GM19395 (cell line): ENCODE results near the gene GRAP.
A peak's percentile ranks its signal among the peaks of the same experiment; 100 is the strongest.

Experiments used
- ATAC-seq: cut with Tn5 transposase; IDR thresholded peaks from one replicate; pipeline ENCODE4 v1.9.1; 2021; ENCODE audit warnings: mild to moderate bottlenecking, moderate library complexity; ENCODE audit not compliant: unreplicated experiment

GRAP gene

DNA sequence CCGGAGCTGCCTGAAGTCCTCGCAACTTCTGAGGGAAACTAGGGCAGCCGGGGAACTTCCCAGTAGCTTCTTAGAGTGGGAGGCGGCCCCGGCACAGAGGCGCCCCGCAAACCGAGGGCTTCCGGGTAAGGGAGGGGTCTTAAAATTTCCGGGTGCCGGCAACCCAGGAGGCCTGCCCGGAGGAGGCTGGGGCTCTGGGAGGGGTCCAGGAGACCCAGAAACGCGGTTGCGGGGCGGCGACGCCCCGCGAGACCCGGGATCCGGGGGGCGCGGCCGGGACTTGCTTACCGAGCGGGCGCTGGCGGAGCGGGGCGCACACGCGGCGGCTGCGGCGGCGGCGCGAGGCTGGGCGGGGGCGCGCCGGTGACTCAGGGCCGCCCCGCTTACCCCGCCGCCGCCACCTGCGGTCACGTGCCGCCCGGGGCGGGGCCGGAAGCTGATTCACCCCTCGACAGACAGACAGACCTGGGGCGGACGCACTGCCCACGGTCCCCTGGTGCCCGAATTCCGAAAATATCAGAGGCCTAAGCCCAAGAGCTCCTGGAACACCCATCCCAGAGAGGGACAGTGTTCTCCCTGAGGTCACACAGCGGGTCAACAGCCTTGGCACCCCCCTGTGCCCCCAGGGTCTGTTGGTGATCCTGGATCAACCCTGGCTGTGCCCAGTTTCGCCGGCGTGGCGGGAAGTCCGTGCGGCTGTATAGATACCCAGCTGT, 42.2 kb downstream of the GRAP start, which contains the start of gene FAM83G:
FAM83G (minus strand) TSS at position 344 of the 716 bp plus-strand sequence. CDS start 723 bp downstream, outside the sequence.
- ATAC-seq: peak; percentile 70

DNA sequence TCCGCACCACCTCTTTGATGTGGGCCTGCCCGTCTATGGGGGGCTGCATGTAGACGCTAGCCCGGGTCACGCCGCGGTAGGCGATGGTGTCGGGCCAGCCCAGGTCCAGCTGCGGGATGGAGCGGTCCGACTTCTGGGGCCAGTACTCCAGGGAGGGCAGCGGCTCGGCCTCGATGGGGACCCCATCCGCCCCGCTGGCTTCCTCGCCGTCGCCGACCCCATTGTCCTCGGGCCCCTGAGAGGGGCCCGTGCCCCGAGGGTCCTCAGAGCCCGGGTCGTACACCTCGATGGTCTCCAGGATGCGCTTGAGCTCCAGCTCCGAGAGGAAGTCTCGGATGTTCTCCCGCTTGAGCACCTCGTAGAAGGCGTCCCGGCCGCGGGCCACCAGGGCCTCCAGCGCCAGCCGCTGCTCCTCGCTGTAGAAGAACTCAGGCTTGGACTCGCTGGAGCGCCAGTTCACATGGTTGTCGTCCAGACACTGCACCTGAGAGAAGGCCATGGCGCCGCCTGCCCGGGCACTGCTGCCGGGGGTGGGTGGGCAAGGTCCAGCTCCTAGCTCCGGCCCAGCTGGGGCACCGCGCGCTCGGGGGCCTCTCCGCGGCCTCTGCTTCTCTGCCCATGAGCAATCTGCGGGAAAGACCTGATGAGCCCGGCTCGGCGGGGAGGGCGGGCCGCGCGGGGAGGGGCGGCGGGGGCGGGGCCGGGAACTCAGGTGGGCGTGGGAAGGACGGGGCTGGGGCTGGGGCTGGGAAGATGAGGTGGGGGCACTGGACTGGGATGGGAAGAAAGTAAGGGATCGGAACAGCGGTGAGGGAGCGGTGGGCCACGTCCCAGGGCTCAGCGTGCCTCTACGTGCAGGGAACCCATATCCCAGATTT, 43.0 kb downstream of the GRAP start:
- ATAC-seq: peak; percentile 30

DNA sequence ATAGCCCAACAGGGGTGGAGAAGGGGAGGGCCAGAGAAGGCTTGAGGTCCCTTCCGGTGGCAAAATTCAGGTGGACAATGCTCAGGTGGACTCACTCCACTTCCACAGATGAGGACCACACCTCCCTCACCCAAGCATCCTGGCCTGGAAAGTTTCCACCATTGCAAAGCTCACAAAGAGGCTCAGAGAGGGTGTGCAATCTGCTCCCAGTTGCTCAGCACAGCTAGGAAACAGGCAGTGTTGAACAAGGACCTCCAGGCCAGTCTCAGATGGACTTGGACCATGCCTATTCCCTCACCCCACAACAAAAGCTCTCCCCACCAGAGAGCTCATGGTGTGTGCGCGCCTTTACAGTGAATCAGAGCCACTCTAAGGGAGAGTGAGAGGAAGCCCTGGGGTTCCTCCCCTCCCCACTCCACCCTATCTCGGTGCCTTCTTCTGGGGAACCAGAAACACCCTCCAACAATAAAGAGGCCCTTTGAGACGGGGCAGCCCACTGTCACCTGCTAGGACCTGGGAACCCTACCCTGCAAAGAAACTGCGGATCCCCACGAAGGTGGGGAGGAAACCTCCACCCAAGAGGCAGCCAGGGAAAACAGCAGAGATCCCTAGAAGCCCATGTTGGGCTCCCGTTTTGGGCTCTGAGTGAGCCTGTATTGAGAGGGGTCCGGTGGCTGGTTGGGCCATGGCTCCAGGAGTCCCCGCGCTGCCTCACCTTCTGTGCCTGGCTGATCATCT, 43.8 kb downstream of the GRAP start:
- no peak for ATAC-seq

DNA sequence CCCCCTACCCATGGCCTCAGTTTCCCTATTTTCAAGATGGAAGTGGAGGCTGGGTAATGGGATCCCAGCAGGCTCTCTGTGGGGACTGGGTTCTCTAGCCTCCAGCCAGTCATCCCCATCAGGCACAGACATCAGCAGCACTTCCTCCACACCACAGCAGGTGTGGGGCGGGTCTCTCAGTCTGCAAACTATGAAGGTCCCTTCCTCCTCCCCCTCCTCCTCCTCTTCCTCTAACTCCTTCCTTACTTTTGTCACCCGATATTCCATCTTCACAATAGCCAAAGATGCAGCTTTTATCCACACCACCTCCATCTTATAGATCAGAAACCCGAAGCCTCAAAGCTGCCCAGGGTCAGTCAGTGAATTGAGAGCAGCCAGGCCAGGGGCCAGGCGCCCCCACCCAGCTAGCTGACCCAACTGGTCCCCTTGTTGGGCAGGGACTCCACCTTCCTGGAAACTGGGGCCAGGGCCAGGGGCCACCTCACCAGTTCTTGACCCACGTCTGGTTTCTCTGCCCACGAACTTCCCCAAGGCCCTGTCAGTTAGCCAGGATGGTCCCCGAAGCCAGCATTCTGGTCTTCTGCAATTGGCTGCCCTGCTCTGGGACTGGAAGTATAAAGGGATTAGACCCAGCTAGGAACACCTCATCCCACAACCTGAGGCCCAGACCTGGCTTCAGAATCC, 44.7 kb downstream of the GRAP start:
- ATAC-seq: no peak

DNA sequence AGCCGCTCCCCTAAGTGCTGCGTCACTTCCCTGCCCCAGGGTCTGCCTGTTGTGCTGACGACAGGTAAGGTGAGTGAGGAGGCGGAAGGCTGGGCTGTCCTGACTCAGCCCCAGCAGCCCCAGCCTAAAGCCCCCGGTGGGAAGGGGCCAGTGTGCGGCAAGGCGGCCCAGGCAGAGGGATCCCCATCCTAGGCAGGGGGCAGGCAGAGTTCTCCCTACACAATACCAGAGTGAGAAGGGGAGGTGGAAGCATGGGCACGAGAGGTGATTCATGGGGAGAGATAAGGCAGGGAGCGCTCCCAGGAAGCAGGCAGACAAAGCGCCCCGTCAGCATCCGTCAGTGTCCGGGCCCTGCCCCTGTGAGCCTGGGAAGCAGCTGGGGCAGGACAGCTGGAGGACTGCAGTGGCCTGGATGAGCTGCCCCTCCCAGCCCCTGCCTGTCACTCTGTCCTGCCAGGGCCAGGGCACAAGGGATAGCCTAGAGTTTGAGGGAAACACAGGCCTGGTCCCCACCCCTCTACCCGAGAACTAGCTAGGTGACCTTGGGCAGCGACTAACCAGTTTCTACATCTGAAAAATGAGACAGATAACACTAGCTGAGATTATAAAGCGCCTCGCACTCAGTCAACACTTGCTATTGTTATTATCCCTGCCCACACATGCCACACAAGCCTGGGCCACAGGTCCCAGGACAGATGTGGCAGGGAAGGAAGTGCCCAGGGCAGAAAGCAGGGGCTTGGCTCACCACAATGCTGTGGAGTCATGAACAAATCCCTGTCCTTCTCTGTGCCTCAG, 46.0 kb downstream of the GRAP start:
- ATAC-seq: no peak

DNA sequence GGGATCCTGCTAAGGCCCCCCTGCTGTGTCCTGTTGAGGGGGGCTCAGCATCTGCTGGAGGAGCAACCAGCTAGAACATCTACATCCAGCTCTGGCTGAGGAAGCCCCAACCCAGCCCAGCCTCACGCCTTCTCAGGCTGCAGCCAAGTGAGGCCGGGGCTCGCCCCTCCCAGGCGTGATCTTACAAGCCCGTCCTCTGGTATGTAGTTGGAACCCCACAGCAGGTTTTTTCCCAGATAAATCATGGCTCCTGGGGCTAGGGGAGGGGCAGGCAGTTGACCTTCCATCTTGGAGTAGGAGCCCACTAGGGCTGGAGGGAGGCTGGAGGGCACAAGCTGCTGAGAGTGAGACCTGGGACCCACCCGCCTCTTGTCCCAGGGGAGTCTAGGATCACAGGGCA, 46.8 kb downstream of the GRAP start:
- no peak for ATAC-seq

DNA sequence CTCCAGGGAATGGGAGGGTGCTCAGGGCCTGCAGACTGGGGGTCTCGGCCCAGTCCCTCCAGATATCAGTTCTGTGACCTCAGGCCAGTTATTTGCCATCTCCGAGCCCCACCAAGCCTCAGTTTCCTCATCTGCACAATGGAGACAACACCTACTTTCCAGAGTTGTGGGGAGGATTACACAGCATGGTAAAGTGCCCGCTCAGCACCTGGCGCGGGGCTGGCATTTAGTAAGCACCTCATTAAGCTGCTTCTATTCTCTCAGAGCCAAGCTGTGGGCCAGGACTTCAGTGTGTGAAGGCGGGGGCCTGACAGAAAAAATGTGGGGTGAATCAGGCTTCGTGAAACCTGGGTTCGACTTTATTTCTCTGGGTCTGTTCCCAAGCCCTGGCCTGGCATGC, 47.4 kb downstream of the GRAP start:
- ATAC-seq: no peak

DNA sequence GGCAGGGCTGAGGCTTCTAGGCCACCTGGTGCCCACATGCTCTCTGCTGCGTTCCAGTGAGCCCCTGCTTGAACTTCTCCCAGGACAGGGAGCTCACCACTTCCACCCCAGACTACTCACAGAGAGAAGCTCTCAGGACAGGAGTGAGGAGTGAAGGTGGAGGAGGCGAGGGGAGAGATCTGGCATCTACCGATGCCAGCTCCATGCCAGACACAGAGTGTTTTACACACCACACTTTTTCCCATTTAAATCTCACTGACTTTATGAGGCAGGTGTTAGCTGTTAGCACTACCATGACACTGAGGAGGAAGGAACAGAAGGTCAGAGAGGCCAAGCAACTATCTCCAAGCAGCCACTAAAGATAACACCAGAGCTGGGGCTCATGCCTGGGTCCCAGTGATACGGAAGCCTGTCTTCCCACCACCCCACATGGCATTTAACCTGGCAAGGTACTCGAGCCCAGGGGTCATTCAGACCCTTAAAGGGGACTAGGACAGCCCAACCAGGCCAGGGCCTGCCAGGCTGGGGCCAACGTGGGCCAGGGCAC, 49.0 kb downstream of the GRAP start:
- ATAC-seq: no peak

DNA sequence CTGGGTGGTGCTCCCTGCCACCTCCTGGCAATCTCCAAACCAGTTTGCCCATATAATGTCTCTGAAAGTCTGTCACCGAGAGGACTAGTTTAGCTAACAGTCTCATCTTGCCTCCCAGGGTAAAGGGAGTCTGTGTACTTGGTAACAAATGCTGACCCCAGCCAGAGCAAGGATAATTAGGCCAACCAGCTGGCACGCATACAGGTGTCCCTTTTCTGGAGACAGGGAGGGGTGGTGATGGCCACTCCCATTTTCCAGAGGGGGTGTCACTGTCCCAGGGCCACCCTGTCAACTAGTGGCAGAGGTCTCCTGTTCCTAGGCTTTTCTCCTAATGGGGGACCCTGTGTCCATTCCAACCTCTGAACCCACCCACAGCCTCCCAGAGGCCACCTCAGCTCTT, 50.3 kb downstream of the GRAP start:
- no peak for ATAC-seq

DNA sequence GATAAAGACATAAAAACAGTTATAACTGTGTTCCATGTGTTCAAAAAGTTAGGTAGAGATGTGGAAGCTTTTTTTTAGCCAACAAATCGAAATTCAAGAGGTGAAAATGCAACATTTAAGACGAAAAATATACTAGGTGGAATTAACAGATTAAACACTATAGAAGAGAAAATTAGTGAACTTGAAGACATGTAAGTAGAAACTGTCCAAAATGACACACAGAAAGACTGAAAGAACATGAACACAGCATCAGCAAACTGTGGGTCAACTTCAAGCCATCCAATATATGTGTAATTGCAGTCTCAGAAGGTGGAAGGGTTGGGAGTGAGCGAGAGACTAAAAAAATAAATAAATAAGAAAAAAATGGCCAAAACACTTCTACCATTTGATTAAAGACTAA, 51.5 kb downstream of the GRAP start:
- ATAC-seq: no peak

DNA sequence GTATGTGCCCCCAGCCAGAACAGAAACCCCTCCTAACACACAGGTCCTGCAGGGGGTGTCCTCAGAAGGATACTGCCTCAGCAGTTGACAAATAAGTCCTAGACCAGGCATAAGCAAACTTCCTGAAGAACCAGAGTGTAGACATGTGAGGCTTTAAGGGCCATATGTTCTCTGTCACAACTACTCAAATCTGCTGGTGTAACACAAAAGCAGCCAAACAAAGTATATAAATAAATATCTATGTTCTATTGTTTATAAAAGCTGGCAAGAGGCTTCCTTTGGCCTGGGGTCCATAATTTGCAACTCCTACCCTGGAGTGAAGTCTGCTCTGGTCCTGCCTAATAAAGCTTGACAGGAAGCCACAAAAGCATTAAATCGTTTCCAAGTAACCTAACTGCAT, 52.1 kb downstream of the GRAP start:
- no peak for ATAC-seq

DNA sequence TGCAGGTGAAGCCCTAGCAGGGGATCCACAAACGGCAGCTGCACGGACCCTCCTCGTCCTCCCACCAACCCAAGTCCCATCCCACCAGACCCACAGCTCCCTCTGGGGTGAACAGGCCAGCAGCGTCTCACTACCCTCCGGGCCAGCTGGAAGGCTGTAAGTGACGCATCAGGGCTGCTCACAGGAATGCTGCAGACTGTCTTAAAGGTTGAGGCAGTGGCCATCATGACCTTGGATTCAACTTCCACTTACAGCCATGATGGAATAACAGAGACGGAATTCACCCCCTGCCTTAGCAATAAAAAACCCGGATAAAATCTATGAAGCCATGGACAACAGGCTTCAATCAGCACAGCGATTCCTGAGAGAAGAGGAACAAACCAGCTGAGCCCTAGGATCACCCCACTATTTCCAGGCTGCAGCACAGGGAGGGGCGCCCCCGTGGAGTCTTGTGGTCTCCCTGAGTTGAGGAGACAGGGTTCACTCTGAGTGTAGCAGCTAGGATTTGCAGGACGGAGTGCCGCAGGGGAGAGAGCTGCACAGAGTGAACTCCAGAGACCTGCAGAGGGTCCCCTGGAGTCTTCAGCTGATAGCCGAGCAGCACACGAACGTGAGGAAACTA, 52.7 kb downstream of the GRAP start:
- ATAC-seq: no peak

DNA sequence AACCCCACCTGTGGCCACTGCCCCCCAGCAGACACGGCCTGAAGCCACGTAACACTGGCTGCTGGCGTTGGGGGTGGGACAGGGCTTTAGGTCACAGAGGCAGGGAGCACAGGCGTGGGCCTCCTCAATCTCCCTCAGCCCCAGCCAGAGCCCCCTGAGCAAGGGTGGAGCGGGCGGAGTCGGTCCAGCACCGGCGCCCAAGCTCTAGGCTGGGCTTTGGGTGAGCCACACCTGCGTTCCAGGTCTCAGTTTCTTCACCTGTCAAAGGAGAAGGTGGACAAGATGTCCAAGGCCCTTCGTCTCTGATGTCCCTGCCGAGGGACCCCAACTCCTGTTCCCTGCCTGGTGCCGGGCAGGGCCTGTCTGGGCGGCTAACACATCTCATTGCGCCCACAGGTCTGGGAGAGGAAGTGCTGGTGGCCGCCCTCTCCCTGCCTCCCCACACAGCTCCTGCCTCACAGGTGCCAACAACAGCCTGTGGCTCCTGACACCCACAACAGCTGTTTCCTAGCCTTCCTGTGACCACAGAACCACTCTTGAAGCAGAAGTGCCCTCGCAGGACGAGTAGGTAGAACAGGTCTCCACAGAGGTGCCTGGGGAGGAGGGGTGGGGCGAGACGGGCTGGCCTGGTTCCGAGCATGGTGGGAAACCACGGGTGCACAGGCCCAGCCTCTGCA, 54.2 kb downstream of the GRAP start:
- no peak for ATAC-seq

DNA sequence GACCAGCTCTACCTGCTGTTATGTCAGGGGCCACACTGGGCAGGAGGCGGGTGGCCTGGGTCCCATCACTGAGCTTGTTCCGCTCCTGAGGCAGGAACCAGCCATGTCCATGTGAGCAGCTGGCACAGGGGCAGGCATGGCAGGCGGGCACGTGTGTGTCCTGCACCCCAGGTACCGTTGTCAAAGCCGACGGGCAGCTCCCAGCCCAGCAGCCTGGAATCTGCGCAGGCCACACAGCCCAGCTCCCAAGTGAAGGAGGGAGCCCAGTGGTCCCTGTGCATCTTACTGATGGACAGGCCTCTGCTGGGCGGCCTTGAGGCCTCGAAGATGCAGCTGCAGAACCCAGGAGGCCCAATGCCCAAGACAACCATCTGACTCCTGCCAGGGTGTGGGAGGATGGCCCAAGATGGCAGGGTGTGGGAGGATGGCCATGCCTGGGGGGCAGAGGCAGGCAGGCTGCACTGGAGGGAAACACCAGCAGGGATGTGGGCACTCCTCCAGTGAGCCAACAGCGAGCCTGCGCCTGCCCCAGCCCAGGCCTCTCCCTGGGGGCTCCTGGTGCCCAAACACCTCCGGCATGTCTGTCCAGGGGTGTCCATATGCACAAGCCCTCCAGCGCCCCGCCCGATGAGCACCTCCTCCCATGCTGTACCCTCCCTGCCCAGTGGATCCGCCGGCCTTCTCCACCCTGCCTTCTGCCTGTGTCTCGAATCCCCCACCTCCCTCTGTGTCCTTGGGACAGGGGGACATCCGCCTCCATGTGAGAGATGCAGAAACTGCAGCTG, 55.0 kb downstream of the GRAP start:
- no peak for ATAC-seq

DNA sequence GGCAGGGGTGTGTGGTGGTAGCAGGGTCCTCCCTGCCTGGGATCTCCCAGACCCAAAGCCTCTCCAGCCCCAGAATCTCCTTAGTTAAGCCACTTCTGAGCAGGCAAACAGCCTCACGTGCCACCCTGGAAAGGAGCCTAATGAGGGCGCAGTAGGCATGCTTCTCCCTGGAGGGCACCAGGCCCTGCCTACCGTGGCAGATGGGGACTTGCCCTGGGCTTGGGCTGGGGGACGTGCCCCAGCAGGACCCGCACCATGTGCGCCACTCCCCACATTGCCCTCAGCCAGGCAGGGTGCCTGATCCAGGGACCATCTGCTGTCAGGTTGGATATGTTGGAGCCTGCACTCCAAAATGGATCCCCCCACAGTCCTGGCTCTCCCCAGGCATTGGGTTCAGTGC, 56.4 kb downstream of the GRAP start:
- ATAC-seq: no peak

DNA sequence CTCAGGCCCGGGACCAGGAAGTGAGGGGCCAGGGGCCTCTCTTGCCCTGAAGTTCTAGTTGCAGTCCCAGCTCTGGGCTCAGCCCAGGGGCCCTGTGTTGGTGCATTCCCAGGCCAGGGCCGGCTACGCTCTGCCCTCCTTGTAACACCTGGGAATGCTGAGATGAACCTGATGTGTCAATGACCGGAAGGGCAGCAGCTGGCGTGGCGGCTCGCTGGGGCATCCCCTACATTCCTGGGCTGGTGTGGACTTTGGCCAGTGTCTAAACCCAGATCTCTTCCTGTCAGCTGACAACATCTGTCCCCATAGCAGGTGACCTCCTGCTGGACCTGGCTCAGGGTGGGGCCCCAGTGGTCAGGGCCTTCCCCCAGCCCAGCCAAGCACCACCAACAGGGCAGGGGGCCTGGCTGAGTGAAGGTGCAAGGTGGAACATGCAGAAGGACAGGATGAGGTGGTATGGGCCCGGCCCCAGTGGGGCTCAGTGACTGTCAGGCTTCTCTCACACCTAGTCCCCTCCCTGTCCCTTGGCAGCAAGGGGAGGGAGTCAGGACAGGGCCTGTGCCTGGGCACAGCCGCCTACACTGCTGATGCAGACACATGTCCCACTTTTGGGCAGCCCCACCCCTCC, 58.1 kb downstream of the GRAP start:
- ATAC-seq: no peak

DNA sequence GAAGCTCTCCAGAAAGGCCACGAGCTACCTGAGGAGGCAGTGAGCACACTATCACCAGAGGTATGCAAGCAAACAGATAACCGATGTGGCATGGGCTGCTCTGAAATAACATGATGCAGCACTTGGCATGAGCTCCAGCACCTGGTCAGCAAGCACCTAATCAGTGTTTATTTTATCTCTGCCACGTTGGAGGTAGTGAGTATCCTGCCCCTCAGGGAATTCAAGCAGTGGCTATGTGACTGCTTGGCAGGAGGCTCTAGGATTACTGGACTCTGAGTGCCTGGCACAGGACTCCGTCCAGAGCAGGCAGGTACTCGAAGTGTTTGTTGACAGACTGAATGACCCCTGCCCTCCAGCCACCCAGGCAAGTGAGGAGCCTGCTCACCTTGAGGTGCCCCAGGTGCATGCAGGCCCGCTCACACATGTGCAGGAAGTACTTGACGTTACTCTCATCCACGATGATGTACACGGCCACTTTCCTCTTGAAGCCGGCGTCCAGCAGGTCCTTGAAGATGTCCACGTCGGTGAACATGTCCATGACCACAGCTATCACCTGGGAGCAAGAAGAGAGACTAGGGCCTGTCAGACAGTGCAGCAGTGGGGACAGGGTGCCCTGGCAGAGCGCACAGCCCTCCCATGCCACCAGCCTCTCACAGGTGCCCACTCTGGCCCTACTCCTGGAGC, 58.8 kb downstream of the GRAP start:
- ATAC-seq: no peak
